DND-41 (cell line): ENCODE measurements around the gene UBL3.

Source experiments
- ATAC-seq: fragments of 200-7000 bp; cut with Tn5 transposase; 3 replicates; pipeline ENCODE4 v1.9.1; 2021; ENCODE audit warnings: low read depth; ENCODE audit not compliant: insufficient read depth
- DNase-seq: peaks from one replicate; pipeline ENCODE4 v3.0.0-alpha.2; 2020
- H2AFZ ChIP-seq: 2 replicates; pipeline ENCODE4 v1.6.0; 2012; ENCODE audit warnings: low read depth, low read length
- H3K27ac ChIP-seq: 2 replicates; pipeline ENCODE4 v1.5.1; 2012; ENCODE audit warnings: low read length, inconsistent platforms
- H3K27me3 ChIP-seq: fragments of 200-600 bp; sonication (generic); 2 replicates; pipeline ENCODE4 v1.6.0; 2012; ENCODE audit warnings: low read length, mild to moderate bottlenecking, inconsistent platforms; ENCODE audit not compliant: insufficient read depth, poor library complexity
- H3K36me3 ChIP-seq: 2 replicates; pipeline ENCODE4 v1.5.1; 2012; ENCODE audit warnings: low read length, inconsistent platforms; ENCODE audit not compliant: insufficient read depth
- H3K4me1 ChIP-seq: 2 replicates; pipeline ENCODE4 v1.5.1; 2012; ENCODE audit warnings: mild to moderate bottlenecking, low read length; ENCODE audit not compliant: insufficient read depth
- H3K4me2 ChIP-seq: 2 replicates; pipeline ENCODE4 v1.6.0; 2012; ENCODE audit warnings: mild to moderate bottlenecking, moderate library complexity, low read length, inconsistent platforms; ENCODE audit not compliant: insufficient read depth
- H3K4me3 ChIP-seq, 2 experiments: fragments of 200-600 bp in 1 of 2; shearing (Covaris generic) in 1 of 2; 2 replicates each; pipeline ENCODE4 v1.5.1; 2012 to 2016; ENCODE audit warnings: inconsistent platforms in 2 of 2, low read length in 2 of 2, mild to moderate bottlenecking in 2 of 2, low read depth in 1 of 2, moderate library complexity in 1 of 2
- H3K79me2 ChIP-seq: 2 replicates; pipeline ENCODE4 v1.6.0; 2012; ENCODE audit warnings: low read length, inconsistent platforms; ENCODE audit not compliant: insufficient read depth
- H3K9ac ChIP-seq: 2 replicates; pipeline ENCODE4 v1.6.0; 2012; ENCODE audit warnings: low read depth, mild to moderate bottlenecking, inconsistent platforms, low read length, moderate library complexity
- H3K9me3 ChIP-seq: 2 replicates; pipeline ENCODE4 v1.5.1; 2012; ENCODE audit warnings: low read length, moderate library complexity, mild to moderate bottlenecking, inconsistent platforms; ENCODE audit not compliant: insufficient read depth, severe bottlenecking
- H4K20me1 ChIP-seq: 2 replicates; pipeline ENCODE4 v1.6.0; 2012; ENCODE audit warnings: low read length; ENCODE audit not compliant: insufficient read depth
- CTCF ChIP-seq: IDR thresholded peaks from 2 replicates; pipeline ENCODE4 v1.5.1; 2012; ENCODE audit warnings: borderline replicate concordance, low read length, moderate library complexity, mild to moderate bottlenecking; ENCODE audit not compliant: poor library complexity, severe bottlenecking; ENCODE audit errors: extremely low read depth
- EZH2 ChIP-seq: IDR thresholded peaks from 3 replicates; pipeline ENCODE4 v1.6.1; 2012; ENCODE audit warnings: borderline replicate concordance, low read depth, mild to moderate bottlenecking, moderate library complexity, low read length, inconsistent platforms; ENCODE audit not compliant: severe bottlenecking

Gene UBL3

GRCh38 chr13:29877456-29878078 lies 27.1 kb upstream of the UBL3 start:
- no peak overlapping the region for H3K4me3 ChIP-seq
- no peak overlapping the region for H3K9ac ChIP-seq
- no peaks in the 10 kb centered on the region for H3K4me1 ChIP-seq
- H3K36me3 ChIP-seq: no peaks in the 10 kb centered on the region
- H3K79me2 ChIP-seq: no peaks in the 10 kb centered on the region
- no peaks in the 10 kb centered on the region for H4K20me1 ChIP-seq
- DNase-seq: no peak
- H3K27me3 ChIP-seq: peaks cover 29% of the 10 kb centered on the region
- no peak overlapping the region for H3K4me2 ChIP-seq
- no peak overlapping the region for H2AFZ ChIP-seq
- no peak for ATAC-seq
- H3K27ac ChIP-seq: no peak overlapping the region
- no peaks in the 10 kb centered on the region for H3K9me3 ChIP-seq
- TF ChIP-seq CTCF (no peak), EZH2 (no peak)

GRCh38 chr13:29875646-29876045 lies 25.2 kb upstream of the UBL3 start:
- ATAC-seq: no peak
- no peak overlapping the region for H3K4me3 ChIP-seq
- no peaks in the 10 kb centered on the region for H4K20me1 ChIP-seq
- no peak overlapping the region for H3K9ac ChIP-seq
- H3K27me3 ChIP-seq: peaks cover 31% of the 10 kb centered on the region
- no peak overlapping the region for H2AFZ ChIP-seq
- no peaks in the 10 kb centered on the region for H3K36me3 ChIP-seq
- H3K79me2 ChIP-seq: no peaks in the 10 kb centered on the region
- H3K4me2 ChIP-seq: no peak overlapping the region
- no peaks in the 10 kb centered on the region for H3K9me3 ChIP-seq
- no peaks in the 10 kb centered on the region for H3K4me1 ChIP-seq
- H3K27ac ChIP-seq: no peak overlapping the region
- no peak for DNase-seq
- no peak for TF ChIP-seq EZH2
- TF ChIP-seq CTCF: no peak

- no peak overlapping the region for H3K9ac ChIP-seq
- H3K4me1 ChIP-seq: no peaks in the 10 kb centered on the region
- no peak for DNase-seq
Measured at GRCh38 chr13:29868581-29868980, 18.2 kb upstream of the UBL3 start.

More at GRCh38 chr13:29868581-29868980, 18.2 kb upstream of the UBL3 start:
- H3K27me3 ChIP-seq: peaks cover 28% of the 10 kb centered on the region
- H2AFZ ChIP-seq: no peak overlapping the region
- H3K4me3 ChIP-seq: no peak overlapping the region
- ATAC-seq: no peak
- no peaks in the 10 kb centered on the region for H3K36me3 ChIP-seq
- no peak overlapping the region for H3K4me2 ChIP-seq
- no peaks in the 10 kb centered on the region for H4K20me1 ChIP-seq
- H3K79me2 ChIP-seq: no peaks in the 10 kb centered on the region
- no peak overlapping the region for H3K27ac ChIP-seq
- no peaks in the 10 kb centered on the region for H3K9me3 ChIP-seq
- TF ChIP-seq CTCF (no peak), EZH2 (no peak)
